Fibroblast of lung (primary cell): ENCODE measurements around the gene RNF5. TPM values are rescaled to one million over a fixed set of nuclear protein-coding genes. Genes with fewer than 3 reads are reported as not detected.
A peak's percentile ranks its signal among the peaks of the same experiment; 100 is the strongest.

Source experiments
- DNase-seq, 2 donors: peaks; one replicate each; pipeline versions ENCODE4 v3.0.0 to v3.0.0-alpha.2; 2010; ENCODE audit warnings: low read depth in 2 of 2
- H2AFZ ChIP-seq: 2 replicates; pipeline ENCODE4 v1.5.1; 2012; ENCODE audit warnings: low read length, control low read depth, inconsistent platforms
- H3K27ac ChIP-seq: 2 replicates; pipeline ENCODE4 v1.5.1; 2011; ENCODE audit warnings: low read length, control low read depth; ENCODE audit not compliant: insufficient read depth
- H3K27me3 ChIP-seq: 2 replicates; pipeline ENCODE4 v1.5.1; 2011; ENCODE audit warnings: mild to moderate bottlenecking, low read length; ENCODE audit not compliant: control insufficient read depth, insufficient read depth
- H3K36me3 ChIP-seq: 2 replicates; pipeline ENCODE4 v1.5.1; 2011; ENCODE audit warnings: low read length; ENCODE audit not compliant: control insufficient read depth, insufficient read depth
- H3K4me1 ChIP-seq: 2 replicates; pipeline ENCODE4 v1.5.1; 2011; ENCODE audit warnings: low read length; ENCODE audit not compliant: control insufficient read depth, insufficient read depth; ENCODE audit errors: extremely low read depth
- H3K4me2 ChIP-seq: 2 replicates; pipeline ENCODE4 v1.5.1; 2011; ENCODE audit warnings: low read length, control low read depth; ENCODE audit not compliant: insufficient read depth; ENCODE audit errors: extremely low read depth
- H3K4me3 ChIP-seq, 4 experiments: fragments of 200-600 bp in 1 of 4; sonication (generic) in 1 of 4; replicated peaks in 1 of 4; 2 replicates each; pipeline ENCODE4 v1.5.1; 2011 to 2016; ENCODE audit warnings: low read length in 4 of 4, low read depth in 3 of 4, mild to moderate bottlenecking in 3 of 4, control low read depth in 2 of 4, inconsistent platforms in 1 of 4, mixed read lengths in 1 of 4; ENCODE audit not compliant: insufficient read depth in 1 of 4; ENCODE audit errors: control extremely low read depth in 1 of 4
- H3K79me2 ChIP-seq: 2 replicates; pipeline ENCODE4 v1.5.1; 2012; ENCODE audit warnings: mild to moderate bottlenecking, low read length, inconsistent platforms; ENCODE audit not compliant: control insufficient read depth, insufficient read depth
- H3K9ac ChIP-seq: 2 replicates; pipeline ENCODE4 v1.5.1; 2011; ENCODE audit warnings: mild to moderate bottlenecking, low read length, control low read depth; ENCODE audit not compliant: insufficient read depth
- H3K9me3 ChIP-seq: 2 replicates; pipeline ENCODE4 v1.5.1; 2012; ENCODE audit warnings: low read depth, low read length; ENCODE audit not compliant: control insufficient read depth, insufficient read depth
- H4K20me1 ChIP-seq: 2 replicates; pipeline ENCODE4 v1.5.1; 2011; ENCODE audit warnings: low read length; ENCODE audit not compliant: control insufficient read depth, insufficient read depth; ENCODE audit errors: extremely low read depth
- CTCF ChIP-seq, 2 donors: IDR thresholded peaks in 1 of 2; conservative IDR thresholded peaks in 1 of 2; 1 replicate in 1 of 2; 2 replicates in 1 of 2; pipeline ENCODE4 v1.5.1; 2011 to 2012; ENCODE audit warnings: low read length in 2 of 2, control low read depth in 1 of 2, inconsistent platforms in 1 of 2, low read depth in 1 of 2, mild to moderate bottlenecking in 1 of 2
- EZH2 ChIP-seq: IDR thresholded peaks from 2 replicates; pipeline ENCODE4 v1.5.1; 2012; ENCODE audit warnings: low read length, control low read depth, mild to moderate bottlenecking; ENCODE audit errors: missing control alignments
- polyA minus RNA-seq: library from RNA; depleted of rRNA, polyadenylated mRNA; stranded (reverse); fragments of >200 nt; gene quantifications from 2 replicates; pipeline ENCODE4 v1.2.3, GENCODE V29; 2011; ENCODE audit warnings: low replicate concordance
- polyA plus RNA-seq, 2 donors: library from polyadenylated mRNA; depleted of rRNA in 1 of 2; stranded (reverse) in 1 of 2; unstranded in 1 of 2; fragments of >200 nt; gene quantifications; 2 replicates each; pipeline ENCODE4 v1.2.1, GENCODE V29; 2011 to 2012; ENCODE audit warnings: missing spikeins in 1 of 2
- total RNA-seq: library from RNA; depleted of rRNA; stranded (reverse); fragments of >200 nt; gene quantifications from 2 replicates; pipeline ENCODE4 v1.2.1, GENCODE V29; 2014

RNF5 gene
- 22.1 and 23.9 TPM in 2 replicates for total RNA-seq
- 54.5 and 63.4 TPM in 2 replicates for polyA plus RNA-seq
- polyA plus RNA-seq (2012) = 42.2 and 45.8 TPM in 2 replicates
- 21.5 and 29.6 TPM in 2 replicates for polyA minus RNA-seq

GRCh38 chr6:32177788-32178546 is at the start of gene RNF5:
RNF5 (plus strand) TSS chr6:32178405; CDS start chr6:32178512, 107 bp downstream.
- Histone ChIP-seq H3K79me2 (peaks cover 37% of the 10 kb centered on the region), H3K4me3 (peak within 1 kb of the TSS; percentile 73 to 99 (median 90)), H3K27me3 (no peaks in the 10 kb centered on the region), H3K4me2 (peak within 1 kb of the TSS; percentile 97), H3K9ac (peak within 1 kb of the TSS; percentile 68), H3K27ac (peak within 1 kb of the TSS; percentile 94), H3K9me3 (no peaks in the 10 kb centered on the region), H3K36me3 (peaks cover 9% of the 10 kb centered on the region), H3K4me1 (peaks cover 16% of the 10 kb centered on the region), H2AFZ (peak within 1 kb of the TSS; percentile 54), H4K20me1 (no peaks in the 10 kb centered on the region)
- peak; percentile 100 for DNase-seq
- no peak for TF ChIP-seq CTCF (conservative IDR thresholded peaks at IDR 0.05 in 1 of 2, IDR thresholded peaks at IDR 0.05 in 1 of 2; ENCODE audit: low read depth in 1 of 2, low read length in 2 of 2)
- no peak for TF ChIP-seq EZH2

GRCh38 chr6:32128751-32129296 is 49.4 kb upstream of the RNF5 start:
- no peaks in the 10 kb centered on the region for H3K27me3 ChIP-seq
- no peaks in the 10 kb centered on the region for H4K20me1 ChIP-seq
- H3K27ac ChIP-seq = peak overlapping the region; percentile 87
- no peak overlapping the region for H2AFZ ChIP-seq
- H3K4me2 ChIP-seq = peak overlapping the region; percentile 99
- peaks cover 8% of the 10 kb centered on the region for H3K4me1 ChIP-seq
- no peak overlapping the region for H3K9ac ChIP-seq
- no peak for DNase-seq
- H3K79me2 ChIP-seq = peaks cover 14% of the 10 kb centered on the region
- H3K9me3 ChIP-seq = no peaks in the 10 kb centered on the region
- H3K36me3 ChIP-seq = peaks cover 5% of the 10 kb centered on the region
- TF ChIP-seq CTCF (conservative IDR thresholded peaks at IDR 0.05 in 1 of 2, IDR thresholded peaks at IDR 0.05 in 1 of 2; ENCODE audit: low read depth in 1 of 2, low read length in 2 of 2) (no peak), EZH2 (no peak)
- peak overlapping the region in 2 of 4 experiments; percentile 69 to 75 for H3K4me3 ChIP-seq

- H3K4me2 ChIP-seq = peak overlapping the region; percentile 99
- peaks cover 8% of the 10 kb centered on the region for H3K4me1 ChIP-seq
- H4K20me1 ChIP-seq = no peaks in the 10 kb centered on the region
- TF ChIP-seq EZH2 = no peak
- TF ChIP-seq CTCF (conservative IDR thresholded peaks at IDR 0.05 in 1 of 2, IDR thresholded peaks at IDR 0.05 in 1 of 2; ENCODE audit: low read depth in 1 of 2, low read length in 2 of 2) = no peak
- no peaks in the 10 kb centered on the region for H3K27me3 ChIP-seq
- no peak for DNase-seq
- H3K79me2 ChIP-seq = peaks cover 14% of the 10 kb centered on the region
- peak overlapping the region; percentile 87 for H3K27ac ChIP-seq
- peak overlapping the region; percentile 80 for H2AFZ ChIP-seq
- peak overlapping the region; percentile 69 to 77 (median 76) for H3K4me3 ChIP-seq
- H3K9me3 ChIP-seq = no peaks in the 10 kb centered on the region
- peak overlapping the region; percentile 70 for H3K9ac ChIP-seq
- peaks cover 2% of the 10 kb centered on the region for H3K36me3 ChIP-seq
These were observed 48.7 kb upstream of the RNF5 start for GRCh38 chr6:32129297-32130088.
